ENCODE data around the gene CHPF. TPM values are rescaled to one million over a fixed set of nuclear protein-coding genes. Genes with fewer than 3 reads are reported as not detected.

The CHPF gene
- polyA plus RNA-seq, 1 experiment, result 119 TPM

DNA sequence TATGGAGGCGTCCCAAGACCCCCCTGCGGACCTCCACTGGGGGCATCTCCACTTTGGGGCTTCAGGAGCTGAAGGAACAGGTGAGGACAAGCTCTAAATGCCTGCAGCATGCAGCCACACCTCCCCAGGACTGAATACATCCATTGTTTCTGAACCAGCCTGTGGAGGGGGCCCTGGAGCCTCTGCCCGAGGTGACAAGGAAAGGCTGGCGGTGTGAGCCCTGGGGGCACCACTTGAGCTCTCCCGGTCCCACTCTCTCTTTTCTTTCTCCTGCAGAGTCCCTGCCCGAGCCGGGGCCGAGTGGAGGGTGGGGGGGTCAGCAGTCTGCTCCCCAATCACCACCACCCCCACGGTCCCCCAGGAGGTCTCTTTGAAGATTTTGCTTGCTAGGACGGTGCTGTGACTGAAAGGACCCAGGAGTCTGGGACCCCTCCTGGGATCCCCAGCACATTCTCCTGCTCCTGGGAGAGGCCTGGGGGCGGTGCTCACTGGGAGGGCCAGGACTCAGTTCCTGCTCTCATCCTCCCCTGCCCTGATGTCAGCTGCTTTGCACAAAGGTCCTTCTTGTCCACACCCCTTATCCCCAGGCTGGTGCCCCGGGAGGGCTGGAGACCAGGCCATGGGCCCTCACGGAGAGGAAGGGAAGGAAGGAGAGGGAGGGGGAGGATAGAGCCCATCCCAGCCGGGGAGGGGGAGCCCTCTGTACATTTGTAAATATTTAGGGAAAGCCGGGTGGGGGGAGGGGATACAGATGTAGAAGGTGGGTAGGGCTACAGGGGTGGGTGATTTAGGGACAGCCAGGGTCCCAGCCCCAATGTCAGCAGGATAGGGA, 5.7 kb downstream of the CHPF start:
- ChIA-PET POLR2A (no interaction called here), CTCF (interaction anchor here (0.6 to 35.2 kb wide), 8 partner anchors 27 to 152 kb away, joined by 3 to 872 read pairs (median 7); partner anchors contain the start of genes ASIC4 and GMPPA)
- Histone ChIP-seq H3K27me3 (ENCODE audit: control insufficient read depth, insufficient read depth, low read length) (no peaks in the 10 kb centered on the region), H3K4me3 (ENCODE audit: low read depth, low read length) (no peak overlapping the region), H3K36me3 (ENCODE audit: control insufficient read depth, insufficient read depth, low read length) (peaks cover 28% of the 10 kb centered on the region)
- TF ChIP-seq, protein P1, sequence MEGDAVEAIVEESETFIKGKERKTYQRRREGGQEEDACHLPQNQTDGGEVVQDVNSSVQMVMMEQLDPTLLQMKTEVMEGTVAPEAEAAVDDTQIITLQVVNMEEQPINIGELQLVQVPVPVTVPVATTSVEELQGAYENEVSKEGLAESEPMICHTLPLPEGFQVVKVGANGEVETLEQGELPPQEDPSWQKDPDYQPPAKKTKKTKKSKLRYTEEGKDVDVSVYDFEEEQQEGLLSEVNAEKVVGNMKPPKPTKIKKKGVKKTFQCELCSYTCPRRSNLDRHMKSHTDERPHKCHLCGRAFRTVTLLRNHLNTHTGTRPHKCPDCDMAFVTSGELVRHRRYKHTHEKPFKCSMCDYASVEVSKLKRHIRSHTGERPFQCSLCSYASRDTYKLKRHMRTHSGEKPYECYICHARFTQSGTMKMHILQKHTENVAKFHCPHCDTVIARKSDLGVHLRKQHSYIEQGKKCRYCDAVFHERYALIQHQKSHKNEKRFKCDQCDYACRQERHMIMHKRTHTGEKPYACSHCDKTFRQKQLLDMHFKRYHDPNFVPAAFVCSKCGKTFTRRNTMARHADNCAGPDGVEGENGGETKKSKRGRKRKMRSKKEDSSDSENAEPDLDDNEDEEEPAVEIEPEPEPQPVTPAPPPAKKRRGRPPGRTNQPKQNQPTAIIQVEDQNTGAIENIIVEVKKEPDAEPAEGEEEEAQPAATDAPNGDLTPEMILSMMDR (IDR thresholded peaks at IDR 0.05; ENCODE audit: insufficient read depth, low read depth, low read length), result no peak; the same call in 1 of the 2 replicates
- DNase-seq (ENCODE audit: low read depth), result no peak

DNA sequence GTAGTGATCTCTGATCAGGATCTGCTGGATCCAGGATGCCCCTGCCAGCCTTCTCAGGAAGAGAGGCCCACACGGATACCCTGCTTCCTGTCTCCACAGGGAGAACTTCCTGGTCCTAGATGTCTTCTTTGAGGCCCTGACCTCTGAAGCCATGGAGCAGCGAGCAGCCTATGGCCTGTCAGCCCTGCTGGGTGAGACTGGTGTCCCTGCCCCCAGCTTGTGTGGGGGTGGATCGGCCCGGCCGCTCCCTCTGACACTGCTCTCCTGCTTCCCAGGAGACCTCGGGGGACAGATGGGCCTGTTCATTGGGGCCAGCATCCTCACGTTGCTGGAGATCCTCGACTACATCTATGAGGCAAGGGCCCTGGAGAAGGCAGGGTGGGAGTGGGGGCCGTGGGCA, 6.6 kb downstream of the CHPF start:
- ChIA-PET POLR2A (no interaction called here), CTCF (interaction anchor here (0.6 to 35.2 kb wide), 5 partner anchors 26 to 153 kb away, joined by 3 to 872 read pairs (median 10); partner anchors contain the start of genes ASIC4 and GMPPA)
- no peak for DNase-seq (ENCODE audit: low read depth)
- peaks cover 28% of the 10 kb centered on the region for H3K36me3 ChIP-seq (ENCODE audit: control insufficient read depth, insufficient read depth, low read length)
- no peak overlapping the region for H3K4me3 ChIP-seq (ENCODE audit: low read depth, low read length)
- H3K27me3 ChIP-seq (ENCODE audit: control insufficient read depth, insufficient read depth, low read length), result 0 out of 2 replicates have a peak, but pooled peaks cover 2% of the 10 kb centered on the region
- TF ChIP-seq, protein P1 (IDR thresholded peaks at IDR 0.05; ENCODE audit: insufficient read depth, low read depth, low read length), result no peak

DNA sequence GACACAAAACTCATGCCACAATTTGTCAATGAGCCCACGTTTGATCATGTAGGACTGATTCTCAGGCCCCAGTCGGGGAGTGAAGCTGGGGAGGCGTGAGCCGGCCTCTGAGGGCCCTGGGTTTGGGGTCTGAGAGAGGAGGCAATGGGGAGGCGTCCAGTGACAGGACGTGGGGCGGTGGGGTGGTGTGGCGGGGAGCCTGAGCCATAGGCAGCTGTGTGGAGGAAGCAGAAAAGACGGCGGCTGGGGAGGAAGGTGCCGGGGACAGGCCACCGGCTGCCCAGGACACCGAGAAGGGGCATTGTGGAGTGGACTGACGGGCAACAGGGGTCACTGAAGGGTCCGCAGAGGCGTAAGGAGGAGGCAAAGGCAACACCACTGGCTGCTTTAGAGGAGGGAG, 7.2 kb downstream of the CHPF start:
- DNase-seq (ENCODE audit: low read depth), result no peak
- CTCF ChIA-PET, result interaction anchor here (2.8 to 35.2 kb wide), 4 partner anchors 26 to 153 kb away, joined by 10 to 872 read pairs (median 10); partner anchors contain the start of genes ASIC4 and GMPPA
- Histone ChIP-seq H3K36me3 (ENCODE audit: control insufficient read depth, insufficient read depth, low read length) (peaks cover 24% of the 10 kb centered on the region), H3K27me3 (ENCODE audit: control insufficient read depth, insufficient read depth, low read length) (peaks cover 2% of the 10 kb centered on the region; the same call in 1 of the 2 replicates), H3K4me3 (ENCODE audit: low read depth, low read length) (no peak overlapping the region)
- POLR2A ChIA-PET, result no interaction called here
- TF ChIP-seq, protein P1 (IDR thresholded peaks at IDR 0.05; ENCODE audit: insufficient read depth, low read depth, low read length), result no peak

DNA sequence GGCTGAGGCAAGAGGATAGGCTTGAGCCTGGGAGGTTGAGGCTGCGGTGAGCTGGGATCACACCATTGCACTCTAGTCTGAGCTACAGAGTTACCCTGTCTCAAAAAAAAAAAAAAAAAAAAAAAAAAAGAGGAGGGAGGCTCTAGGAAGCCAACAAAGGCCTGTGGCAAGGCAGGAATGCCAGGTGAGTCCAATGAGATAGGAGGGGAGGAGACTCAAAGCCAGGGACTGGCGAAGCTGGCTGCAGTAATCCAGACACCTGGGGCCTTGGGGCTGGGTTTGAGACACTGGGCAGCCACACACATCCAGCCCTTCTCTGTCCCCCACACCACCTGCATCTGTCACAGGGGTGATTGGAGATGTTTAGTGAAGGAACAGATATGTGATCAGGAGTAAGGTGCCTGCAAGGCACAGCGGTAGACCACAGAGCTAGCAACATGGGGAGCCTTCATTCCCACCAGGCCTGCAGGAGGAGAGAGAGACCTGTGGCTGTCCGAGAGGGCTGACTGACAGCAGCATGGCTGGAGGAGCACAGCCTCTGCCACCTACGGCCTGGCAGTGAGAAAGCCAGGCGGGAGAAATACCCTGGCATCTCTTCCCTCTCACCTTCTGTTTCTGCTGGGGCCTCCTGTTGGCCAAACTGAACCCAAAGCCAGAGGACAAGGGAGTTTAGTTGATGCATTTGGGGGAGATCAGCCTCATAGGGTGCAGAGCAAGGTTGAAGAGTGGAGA, 9.5 kb downstream of the CHPF start:
- no peak overlapping the region for H3K4me3 ChIP-seq (ENCODE audit: low read depth, low read length)
- TF ChIP-seq, protein P1 (IDR thresholded peaks at IDR 0.05; ENCODE audit: insufficient read depth, low read depth, low read length), result no peak
- DNase-seq (ENCODE audit: low read depth), result no peak
- H3K36me3 ChIP-seq (ENCODE audit: control insufficient read depth, insufficient read depth, low read length), result peaks cover 3% of the 10 kb centered on the region
- H3K27me3 ChIP-seq (ENCODE audit: control insufficient read depth, insufficient read depth, low read length), result peaks cover 8% of the 10 kb centered on the region
- ChIA-PET CTCF (interaction anchor here (0.7 to 35.2 kb wide), 5 partner anchors 11 to 155 kb away, joined by 3 to 872 read pairs (median 3); partner anchors contain the start of genes ASIC4 and GMPPA), POLR2A (no interaction called here)

DNA sequence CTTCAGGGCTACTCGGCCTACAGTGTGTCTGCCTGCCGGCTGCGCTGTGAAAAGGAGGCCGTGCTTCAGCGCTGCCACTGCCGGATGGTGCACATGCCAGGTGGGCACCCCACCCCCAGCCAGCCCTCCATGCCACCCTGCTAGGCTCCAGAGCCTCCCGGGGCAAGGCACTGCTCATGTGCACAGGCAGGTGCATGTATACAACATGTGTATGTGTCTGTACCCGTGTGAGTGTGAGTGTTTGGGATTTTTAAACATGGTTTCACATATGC, 11.3 kb downstream of the CHPF start:
- Histone ChIP-seq H3K27me3 (ENCODE audit: control insufficient read depth, insufficient read depth, low read length) (peaks cover 11% of the 10 kb centered on the region), H3K4me3 (ENCODE audit: low read depth, low read length) (no peak overlapping the region), H3K36me3 (ENCODE audit: control insufficient read depth, insufficient read depth, low read length) (no peaks in the 10 kb centered on the region)
- CTCF ChIA-PET, result interaction anchor here (1.2 to 35.2 kb wide), 3 partner anchors 21 to 158 kb away, joined by 3 to 872 read pairs (median 291); partner anchors contain the start of genes ASIC4 and GMPPA
- POLR2A ChIA-PET, result no interaction called here
- TF ChIP-seq, protein P1 (IDR thresholded peaks at IDR 0.05; ENCODE audit: insufficient read depth, low read depth, low read length), result no peak
- no peak for DNase-seq (ENCODE audit: low read depth)
